SK-N-SH (cell line): ENCODE results near the gene RIOK3.

Source experiments
- EP300 ChIP-seq, 2 experiments: IDR thresholded peaks; 2 replicates each; pipeline versions ENCODE4 v1.4.0 to v1.6.1; 2012; ENCODE audit warnings: borderline replicate concordance in 1 of 2, low read depth in 1 of 2, low read length in 1 of 2
- EZH2phosphoT487 ChIP-seq: fragments of 200-600 bp; sonication (generic); IDR thresholded peaks from 2 replicates; pipeline ENCODE4 v1.6.1; 2017; ENCODE audit warnings: low read depth, mixed run types, mild to moderate bottlenecking, antibody characterized with exemption, moderate library complexity, borderline replicate concordance
- FOXM1 ChIP-seq: IDR thresholded peaks from 2 replicates; pipeline ENCODE4 v1.4.0; 2012; ENCODE audit warnings: low read depth, mild to moderate bottlenecking
- POLR2AphosphoS5 ChIP-seq: IDR thresholded peaks from 2 replicates; pipeline ENCODE4 v1.6.1; 2012; ENCODE audit warnings: low read depth, low read length
- RAD21 ChIP-seq: IDR thresholded peaks from 2 replicates; pipeline ENCODE4 v1.6.1; 2012; ENCODE audit warnings: mild to moderate bottlenecking, low read length
- RCOR1 ChIP-seq: fragments of 150-350 bp; IDR thresholded peaks from 2 replicates; pipeline ENCODE4 v1.6.1; 2017; ENCODE audit warnings: antibody characterized with exemption, low read length
- TAF1 ChIP-seq: IDR thresholded peaks from 2 replicates; pipeline ENCODE4 v1.6.1; 2012; ENCODE audit warnings: low read depth, mild to moderate bottlenecking, low read length, moderate library complexity, borderline replicate concordance
- YY1 ChIP-seq: IDR thresholded peaks from 2 replicates; pipeline ENCODE4 v1.4.0; 2012; ENCODE audit warnings: low read depth, mild to moderate bottlenecking
- TF ChIP-seq, protein P1 (sequence below): IDR thresholded peaks from 2 replicates; pipeline ENCODE4 v1.6.1; 2012; ENCODE audit warnings: mild to moderate bottlenecking, low read depth, low read length, moderate library complexity
- TF ChIP-seq, protein P2 (sequence below): fragments of 200-600 bp; sonication (generic); IDR thresholded peaks from 2 replicates; pipeline ENCODE4 v1.6.1; 2017; ENCODE audit warnings: antibody characterized with exemption, mild to moderate bottlenecking, moderate library complexity
- TF ChIP-seq, protein P3 (sequence below): IDR thresholded peaks from 2 replicates; pipeline ENCODE4 v1.4.0; 2012; ENCODE audit warnings: low read depth
- TF ChIP-seq, protein P4 (sequence below): IDR thresholded peaks from 2 replicates; pipeline ENCODE4; 2012

DNA sequence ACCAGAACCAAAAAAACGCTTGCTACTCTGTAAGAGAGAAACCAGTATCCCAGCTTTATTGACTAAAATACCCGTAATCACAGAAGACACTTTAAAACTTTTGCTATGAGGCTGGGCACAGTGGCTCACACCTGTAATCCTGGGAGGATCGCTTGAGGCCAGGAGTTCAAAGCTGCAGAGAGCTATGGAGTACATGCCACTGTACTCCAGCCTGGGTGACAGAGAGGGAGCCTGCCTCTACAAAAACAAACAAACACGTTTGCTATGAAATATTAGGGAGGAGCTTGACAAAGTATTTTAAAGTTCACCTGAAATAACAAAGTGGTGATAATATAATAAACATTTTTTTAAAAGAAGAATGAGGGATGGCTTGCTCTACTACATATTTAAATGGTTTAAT, 28.5 kb upstream of the RIOK3 start:
- TF ChIP-seq, protein P1, sequence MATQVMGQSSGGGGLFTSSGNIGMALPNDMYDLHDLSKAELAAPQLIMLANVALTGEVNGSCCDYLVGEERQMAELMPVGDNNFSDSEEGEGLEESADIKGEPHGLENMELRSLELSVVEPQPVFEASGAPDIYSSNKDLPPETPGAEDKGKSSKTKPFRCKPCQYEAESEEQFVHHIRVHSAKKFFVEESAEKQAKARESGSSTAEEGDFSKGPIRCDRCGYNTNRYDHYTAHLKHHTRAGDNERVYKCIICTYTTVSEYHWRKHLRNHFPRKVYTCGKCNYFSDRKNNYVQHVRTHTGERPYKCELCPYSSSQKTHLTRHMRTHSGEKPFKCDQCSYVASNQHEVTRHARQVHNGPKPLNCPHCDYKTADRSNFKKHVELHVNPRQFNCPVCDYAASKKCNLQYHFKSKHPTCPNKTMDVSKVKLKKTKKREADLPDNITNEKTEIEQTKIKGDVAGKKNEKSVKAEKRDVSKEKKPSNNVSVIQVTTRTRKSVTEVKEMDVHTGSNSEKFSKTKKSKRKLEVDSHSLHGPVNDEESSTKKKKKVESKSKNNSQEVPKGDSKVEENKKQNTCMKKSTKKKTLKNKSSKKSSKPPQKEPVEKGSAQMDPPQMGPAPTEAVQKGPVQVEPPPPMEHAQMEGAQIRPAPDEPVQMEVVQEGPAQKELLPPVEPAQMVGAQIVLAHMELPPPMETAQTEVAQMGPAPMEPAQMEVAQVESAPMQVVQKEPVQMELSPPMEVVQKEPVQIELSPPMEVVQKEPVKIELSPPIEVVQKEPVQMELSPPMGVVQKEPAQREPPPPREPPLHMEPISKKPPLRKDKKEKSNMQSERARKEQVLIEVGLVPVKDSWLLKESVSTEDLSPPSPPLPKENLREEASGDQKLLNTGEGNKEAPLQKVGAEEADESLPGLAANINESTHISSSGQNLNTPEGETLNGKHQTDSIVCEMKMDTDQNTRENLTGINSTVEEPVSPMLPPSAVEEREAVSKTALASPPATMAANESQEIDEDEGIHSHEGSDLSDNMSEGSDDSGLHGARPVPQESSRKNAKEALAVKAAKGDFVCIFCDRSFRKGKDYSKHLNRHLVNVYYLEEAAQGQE = no peak
- no peak for TF ChIP-seq FOXM1
- no peak for TF ChIP-seq TAF1
- no peak for TF ChIP-seq POLR2AphosphoS5
- no peak for TF ChIP-seq EZH2phosphoT487
- TF ChIP-seq, protein P2, sequence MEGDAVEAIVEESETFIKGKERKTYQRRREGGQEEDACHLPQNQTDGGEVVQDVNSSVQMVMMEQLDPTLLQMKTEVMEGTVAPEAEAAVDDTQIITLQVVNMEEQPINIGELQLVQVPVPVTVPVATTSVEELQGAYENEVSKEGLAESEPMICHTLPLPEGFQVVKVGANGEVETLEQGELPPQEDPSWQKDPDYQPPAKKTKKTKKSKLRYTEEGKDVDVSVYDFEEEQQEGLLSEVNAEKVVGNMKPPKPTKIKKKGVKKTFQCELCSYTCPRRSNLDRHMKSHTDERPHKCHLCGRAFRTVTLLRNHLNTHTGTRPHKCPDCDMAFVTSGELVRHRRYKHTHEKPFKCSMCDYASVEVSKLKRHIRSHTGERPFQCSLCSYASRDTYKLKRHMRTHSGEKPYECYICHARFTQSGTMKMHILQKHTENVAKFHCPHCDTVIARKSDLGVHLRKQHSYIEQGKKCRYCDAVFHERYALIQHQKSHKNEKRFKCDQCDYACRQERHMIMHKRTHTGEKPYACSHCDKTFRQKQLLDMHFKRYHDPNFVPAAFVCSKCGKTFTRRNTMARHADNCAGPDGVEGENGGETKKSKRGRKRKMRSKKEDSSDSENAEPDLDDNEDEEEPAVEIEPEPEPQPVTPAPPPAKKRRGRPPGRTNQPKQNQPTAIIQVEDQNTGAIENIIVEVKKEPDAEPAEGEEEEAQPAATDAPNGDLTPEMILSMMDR = no peak
- TF ChIP-seq YY1 = no peak
- TF ChIP-seq, protein P3, sequence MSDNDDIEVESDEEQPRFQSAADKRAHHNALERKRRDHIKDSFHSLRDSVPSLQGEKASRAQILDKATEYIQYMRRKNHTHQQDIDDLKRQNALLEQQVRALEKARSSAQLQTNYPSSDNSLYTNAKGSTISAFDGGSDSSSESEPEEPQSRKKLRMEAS = no peak
- TF ChIP-seq EP300 (IDR thresholded peaks at IDR 0.05; ENCODE audit: borderline replicate concordance in 1 of 2, low read depth in 1 of 2, low read length in 1 of 2) = no peak
- TF ChIP-seq, protein P4, sequence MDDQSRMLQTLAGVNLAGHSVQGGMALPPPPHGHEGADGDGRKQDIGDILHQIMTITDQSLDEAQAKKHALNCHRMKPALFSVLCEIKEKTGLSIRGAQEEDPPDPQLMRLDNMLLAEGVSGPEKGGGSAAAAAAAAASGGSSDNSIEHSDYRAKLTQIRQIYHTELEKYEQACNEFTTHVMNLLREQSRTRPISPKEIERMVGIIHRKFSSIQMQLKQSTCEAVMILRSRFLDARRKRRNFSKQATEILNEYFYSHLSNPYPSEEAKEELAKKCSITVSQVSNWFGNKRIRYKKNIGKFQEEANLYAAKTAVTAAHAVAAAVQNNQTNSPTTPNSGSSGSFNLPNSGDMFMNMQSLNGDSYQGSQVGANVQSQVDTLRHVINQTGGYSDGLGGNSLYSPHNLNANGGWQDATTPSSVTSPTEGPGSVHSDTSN = no peak
- TF ChIP-seq RAD21 = no peak
- no peak for TF ChIP-seq RCOR1
